ENCODE measurements around the gene RUBCNL. TPM values are rescaled to one million over a fixed set of nuclear protein-coding genes. Genes with fewer than 3 reads are reported as not detected.
A peak's percentile ranks its signal among the peaks of the same experiment; 100 is the strongest.

The RUBCNL gene
- total and polyA plus RNA-seq, 9 of the 15 experiments (the other 6 are each of a cell fraction or from before 2014, with no cell fraction given) = 0.04 to 0.35 (median 0.12) TPM; not detected in 3

- Histone ChIP-seq H3K27me3 (ENCODE audit: control insufficient read depth in 2 of 2, insufficient read depth in 2 of 2, low read length in 2 of 2) (peaks cover 0 to 12% of the 10 kb centered on the region in 2 experiments; a peak in 1 of 5 replicates), H4K20me1 (replicated peaks; ENCODE audit: control insufficient read depth, insufficient read depth, low read length) (no peaks in the 10 kb centered on the region), H2AFZ (ENCODE audit: low read depth, low read length) (no peak overlapping the region), H3K36me3 (ENCODE audit: control insufficient read depth, insufficient read depth, low read length) (no peaks in the 10 kb centered on the region), H3K27ac (ENCODE audit: extremely low read depth, low read depth, low read length) (no peak overlapping the region), H3K79me2 (ENCODE audit: control insufficient read depth, insufficient read depth, low read length) (no peaks in the 10 kb centered on the region), H3K9me3 (replicated peaks; ENCODE audit: control insufficient read depth, insufficient read depth, low read depth, low read length) (no peaks in the 10 kb centered on the region; the same call in 1 of the 2 replicates), H3K9ac (ENCODE audit: insufficient read depth in 1 of 2, low read depth in 2 of 2, low read length in 2 of 2) (no peak overlapping the region), H3K4me3 (no peak overlapping the region), H3K9me1 (ENCODE audit: control insufficient read depth, insufficient read depth, low read length) (no peaks in the 10 kb centered on the region), H3K4me2 (ENCODE audit: insufficient read depth, low read length) (no peak overlapping the region), H3K4me1 (replicated peaks in 1 of 2; ENCODE audit: control insufficient read depth in 2 of 2, insufficient read depth in 2 of 2, low read length in 2 of 2) (peaks cover 0 to 4% of the 10 kb centered on the region in 2 experiments; a peak in 2 of 5 replicates)
- no peak for TF ChIP-seq FOS (IDR thresholded peaks at IDR 0.05; ENCODE audit: extremely low read depth, insufficient read length)
- peak; percentile 90 for TF ChIP-seq PRDM10 (IDR thresholded peaks at IDR 0.05; ENCODE audit: partially characterized antibody)
- no peak for DNase-seq (ENCODE audit: extremely low read depth in 1 of 4, low spot score in 3 of 4)
- no TSS peak for BruUV-seq (replicated peaks)
- 8% methylated on average over 4 of the region's 4 CpGs for WGBS (ENCODE audit: insufficient coverage, low coverage, missing lambda C conversion rate)
- ChIA-PET CTCF (ENCODE audit: low intra/inter-chr PET ratio) (no interaction called here), POLR2A (no interaction called here)
- no peak for FAIRE-seq
- intact Hi-C loops (cut with micrococcal nuclease) (no loop called here), in situ Hi-C loops (cut with MboI) (no loop called here)
- ATAC-seq = no peak
These were observed 39.8 kb downstream of the RUBCNL start for GRCh38 chr13:46347277-46347676.

Measured in K562 (cell line).